A673 (cell line): ENCODE data around the gene RPE. TPM values are rescaled to one million over a fixed set of nuclear protein-coding genes. Genes with fewer than 3 reads are reported as not detected.

Experiments used
- BruUV-seq: library from RNA; stranded (reverse); fragments of 400-500 nt; replicated peaks from 2 replicates; lab custom pipeline; 2021; lab: Mats Ljungman, UMichigan
- CTCF ChIA-PET: fragments of 300-600 bp; sonication (Branson Sonifier 250); formaldehyde crosslinking; loops from one replicate; lab custom pipeline; 2022; ENCODE audit warnings: antibody characterized with exemption; lab: Charles Lee
- POLR2A ChIA-PET: fragments of 300-600 bp; sonication (Branson Sonifier 250); formaldehyde crosslinking; loops from one replicate; lab custom pipeline; 2022; ENCODE audit warnings: antibody characterized with exemption; ENCODE audit not compliant: low non-redundant PET; lab: Charles Lee
- DNase-seq: peaks from one replicate; pipeline ENCODE4 v3.0.0-alpha.2; 2015; ENCODE audit warnings: low spot score
- H3K27ac ChIP-seq: fragments of 200-600 bp; sonication (generic); 2 replicates; pipeline ENCODE4 v1.5.1; 2016; ENCODE audit warnings: mixed run types, low read depth, mild to moderate bottlenecking, mixed read lengths, antibody characterized with exemption, low read length; ENCODE audit not compliant: poor library complexity, severe bottlenecking
- H3K27me3 ChIP-seq: fragments of 200-600 bp; sonication (generic); replicated peaks from 2 replicates; pipeline ENCODE4 v1.6.1; 2017; ENCODE audit warnings: mixed run types, low read depth, mild to moderate bottlenecking, mixed read lengths, antibody characterized with exemption, low read length; ENCODE audit not compliant: insufficient read depth, poor library complexity
- H3K36me3 ChIP-seq: fragments of 200-600 bp; sonication (generic); 2 replicates; pipeline ENCODE4 v1.6.1; 2016; ENCODE audit warnings: mixed run types, mild to moderate bottlenecking, mixed read lengths, antibody characterized with exemption, low read length; ENCODE audit not compliant: insufficient read depth, poor library complexity, severe bottlenecking
- H3K4me1 ChIP-seq: fragments of 200-600 bp; sonication (generic); 2 replicates; pipeline ENCODE4 v1.6.1; 2017; ENCODE audit warnings: mixed run types, mild to moderate bottlenecking, mixed read lengths, antibody characterized with exemption, low read length; ENCODE audit not compliant: insufficient read depth, poor library complexity, severe bottlenecking
- H3K4me3 ChIP-seq: fragments of 200-600 bp; sonication (generic); 2 replicates; pipeline ENCODE4 v1.5.1; 2016; ENCODE audit warnings: low read depth, mixed run types, mild to moderate bottlenecking, mixed read lengths, low read length; ENCODE audit not compliant: poor library complexity, severe bottlenecking
- H3K9me3 ChIP-seq: fragments of 200-600 bp; sonication (generic); 2 replicates; pipeline ENCODE4 v1.6.1; 2016; ENCODE audit warnings: mixed run types, low read depth, mild to moderate bottlenecking, mixed read lengths, antibody characterized with exemption, low read length; ENCODE audit not compliant: poor library complexity, severe bottlenecking
- EZH2 ChIP-seq: fragments of 200-600 bp; sonication (generic); IDR thresholded peaks from 2 replicates; pipeline ENCODE4 v1.6.1; 2017; ENCODE audit warnings: borderline replicate concordance, low read depth, mild to moderate bottlenecking, mixed read lengths, antibody characterized with exemption, low read length; ENCODE audit not compliant: poor library complexity, severe bottlenecking
- intact Hi-C: fragments of 100-400 bp; cut with micrococcal nuclease; formaldehyde crosslinking; loops from one replicate; pipeline ENCODE4 v1.10.0; 2022; ENCODE audit not compliant: unreplicated experiment
- total RNA-seq: library from RNA; stranded (reverse); gene quantifications from 2 replicates; pipeline ENCODE4 v1.2.3, GENCODE V29; 2021
- TF ChIP-seq, protein P1 (sequence below): fragments of 300-800, 200-600 bp; sonication (generic); conservative IDR thresholded peaks from 2 replicates; pipeline ENCODE4 v1.5.1; 2017; ENCODE audit warnings: low read depth, mild to moderate bottlenecking, antibody characterized with exemption, low read length, moderate library complexity, mixed read lengths

The RPE gene
- total RNA-seq, 1 experiment from 2014 or later = 78.5 TPM

- Histone ChIP-seq H3K9me3 (no peaks in the 10 kb centered on the region), H3K4me1 (no peaks in the 10 kb centered on the region), H3K36me3 (peaks cover 8% of the 10 kb centered on the region), H3K27ac (no peak overlapping the region), H3K27me3 (no peaks in the 10 kb centered on the region), H3K4me3 (no peak overlapping the region)
- BruUV-seq = no TSS peak
- intact Hi-C loops = no loop called here
- no peak for DNase-seq
- POLR2A ChIA-PET = no interaction called here
- TF ChIP-seq, protein P1, sequence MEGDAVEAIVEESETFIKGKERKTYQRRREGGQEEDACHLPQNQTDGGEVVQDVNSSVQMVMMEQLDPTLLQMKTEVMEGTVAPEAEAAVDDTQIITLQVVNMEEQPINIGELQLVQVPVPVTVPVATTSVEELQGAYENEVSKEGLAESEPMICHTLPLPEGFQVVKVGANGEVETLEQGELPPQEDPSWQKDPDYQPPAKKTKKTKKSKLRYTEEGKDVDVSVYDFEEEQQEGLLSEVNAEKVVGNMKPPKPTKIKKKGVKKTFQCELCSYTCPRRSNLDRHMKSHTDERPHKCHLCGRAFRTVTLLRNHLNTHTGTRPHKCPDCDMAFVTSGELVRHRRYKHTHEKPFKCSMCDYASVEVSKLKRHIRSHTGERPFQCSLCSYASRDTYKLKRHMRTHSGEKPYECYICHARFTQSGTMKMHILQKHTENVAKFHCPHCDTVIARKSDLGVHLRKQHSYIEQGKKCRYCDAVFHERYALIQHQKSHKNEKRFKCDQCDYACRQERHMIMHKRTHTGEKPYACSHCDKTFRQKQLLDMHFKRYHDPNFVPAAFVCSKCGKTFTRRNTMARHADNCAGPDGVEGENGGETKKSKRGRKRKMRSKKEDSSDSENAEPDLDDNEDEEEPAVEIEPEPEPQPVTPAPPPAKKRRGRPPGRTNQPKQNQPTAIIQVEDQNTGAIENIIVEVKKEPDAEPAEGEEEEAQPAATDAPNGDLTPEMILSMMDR = no peak
- TF ChIP-seq EZH2 = no peak
- CTCF ChIA-PET = no interaction called here
These were observed 25.7 kb downstream of the RPE start for GRCh38 chr2:210028178-210028577.

DNA sequence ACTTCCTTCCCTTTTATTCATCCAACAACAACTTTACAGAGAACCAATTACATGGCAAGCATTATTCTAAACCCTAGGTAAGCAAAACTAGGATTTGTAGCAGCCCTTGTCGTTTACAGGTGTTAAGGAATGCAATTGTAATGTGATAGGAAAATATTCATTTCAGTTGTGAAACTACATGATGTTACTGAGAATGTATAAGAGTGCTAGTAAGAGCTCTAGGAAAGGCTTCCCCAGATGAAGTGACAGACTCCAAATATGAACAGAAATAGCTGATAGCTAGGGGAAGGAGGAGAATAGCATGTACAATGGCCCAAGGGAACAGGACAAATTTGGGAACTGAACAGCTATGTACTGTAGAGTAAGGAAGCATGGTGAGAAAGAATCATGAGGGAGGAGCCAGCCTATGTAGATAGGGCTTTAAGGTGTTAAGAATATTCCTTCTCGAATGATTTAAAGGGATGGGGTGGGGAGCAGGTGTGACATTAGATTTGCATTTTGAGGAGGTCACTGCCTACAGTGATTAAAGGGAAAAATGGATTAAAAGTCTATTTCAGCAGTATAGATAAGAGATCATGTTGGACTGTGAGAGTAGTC, 31.7 kb downstream of the RPE start:
- intact Hi-C loops = no loop called here

GRCh38 chr2:210035679-210036078, 33.2 kb downstream of the RPE start:
- no peak for TF ChIP-seq EZH2
- TF ChIP-seq, protein P1 = no peak
- DNase-seq = no peak
- intact Hi-C loops = no loop called here
- ChIA-PET POLR2A (no interaction called here), CTCF (interaction anchor here (0.5 kb wide), 1 partner anchor 19 kb away, joined by 4 read pairs; no protein-coding TSS in a partner anchor)
- no peaks in the 10 kb centered on the region for H3K4me1 ChIP-seq
- H3K27me3 ChIP-seq = no peaks in the 10 kb centered on the region
- no peak overlapping the region for H3K4me3 ChIP-seq
- H3K27ac ChIP-seq = no peak overlapping the region
- no peaks in the 10 kb centered on the region for H3K36me3 ChIP-seq
- BruUV-seq = no TSS peak
- no peaks in the 10 kb centered on the region for H3K9me3 ChIP-seq

More for the DNA sequence above, 31.7 kb downstream of the RPE start:
- ChIA-PET POLR2A (no interaction called here), CTCF (no interaction called here)
- Histone ChIP-seq H3K9me3 (no peaks in the 10 kb centered on the region), H3K36me3 (no peaks in the 10 kb centered on the region), H3K4me3 (no peak overlapping the region), H3K27ac (no peak overlapping the region), H3K4me1 (no peaks in the 10 kb centered on the region), H3K27me3 (no peaks in the 10 kb centered on the region)
- no peak for DNase-seq
- no TSS peak for BruUV-seq
- TF ChIP-seq, protein P1 = no peak
- no peak for TF ChIP-seq EZH2
